DMS 273 (cell line): Measurements from ENCODE around the gene AGAP1.
"Not testable (repeated sequence)": the region's sequence is repeated elsewhere in the genome, so short reads cannot be mapped to it uniquely, and the experiment has no call there.

Experiments
- DNase-seq: peaks from one replicate; lab custom pipeline; 2025; ENCODE audit not compliant: unreplicated experiment; lab: John Stamatoyannopoulos, UW

AGAP1 gene

GRCh38 chr2:235928751-235929370 lies 435.0 kb downstream of the AGAP1 start:
- DNase-seq = no peak

- no peak for DNase-seq
These were observed 436.9 kb downstream of the AGAP1 start for GRCh38 chr2:235930701-235931100.

GRCh38 chr2:235931676-235932075 lies 437.8 kb downstream of the AGAP1 start:
- DNase-seq = no peak

GRCh38 chr2:235934059-235934773 lies 440.4 kb downstream of the AGAP1 start:
- no peak for DNase-seq

- DNase-seq = no peak
These were observed 441.1 kb downstream of the AGAP1 start for GRCh38 chr2:235934774-235935484.

GRCh38 chr2:235935773-235936172 lies 441.9 kb downstream of the AGAP1 start:
- DNase-seq = no peak

- DNase-seq = peak; percentile 41
These were observed 442.6 kb downstream of the AGAP1 start for GRCh38 chr2:235936493-235936892.

- no peak for DNase-seq
These were observed 443.2 kb downstream of the AGAP1 start for GRCh38 chr2:235937087-235937486.

- no peak for DNase-seq
These were observed 443.7 kb downstream of the AGAP1 start for GRCh38 chr2:235937526-235937925.

GRCh38 chr2:235937936-235938335 lies 444.1 kb downstream of the AGAP1 start:
- no peak for DNase-seq

GRCh38 chr2:235938611-235939010 lies 444.8 kb downstream of the AGAP1 start:
- DNase-seq = no peak

- no peak for DNase-seq
These were observed 445.6 kb downstream of the AGAP1 start for GRCh38 chr2:235939471-235939870.

GRCh38 chr2:235940330-235940729 lies 446.5 kb downstream of the AGAP1 start:
- no peak for DNase-seq

- DNase-seq = no peak
These were observed 450.7 kb downstream of the AGAP1 start for GRCh38 chr2:235944591-235944990.

- no peak for DNase-seq
These were observed 451.8 kb downstream of the AGAP1 start for GRCh38 chr2:235945608-235946140.

- no peak for DNase-seq
These were observed 452.7 kb downstream of the AGAP1 start for GRCh38 chr2:235946590-235946989.

- DNase-seq = not testable (repeated sequence)
These were observed 453.2 kb downstream of the AGAP1 start for GRCh38 chr2:235947055-235947454.

GRCh38 chr2:235949567-235950472 lies 456.0 kb downstream of the AGAP1 start:
- no peak for DNase-seq

GRCh38 chr2:235950473-235950809 lies 456.6 kb downstream of the AGAP1 start:
- DNase-seq = no peak

GRCh38 chr2:235951493-235951892 lies 457.6 kb downstream of the AGAP1 start:
- DNase-seq = no peak

GRCh38 chr2:235951982-235952381 lies 458.1 kb downstream of the AGAP1 start:
- DNase-seq = no peak
